ENCODE data around the gene SNORC.

Gene SNORC

GRCh38 chr2:232926431-232926939 is 56.4 kb downstream of the SNORC start:
- no peak for DNase-seq (ENCODE audit: low read depth)

- DNase-seq (ENCODE audit: low read depth) = no peak
Measured at GRCh38 chr2:232927032-232927792, 57.1 kb downstream of the SNORC start.

GRCh38 chr2:232927793-232928550 is 57.9 kb downstream of the SNORC start:
- DNase-seq (ENCODE audit: low read depth) = no peak
